ENCODE measurements around the gene ITGA6. TPM values are rescaled to one million over a fixed set of nuclear protein-coding genes. Genes with fewer than 3 reads are reported as not detected.

ITGA6 gene
- total RNA-seq, 1 donor from 2014 or later, result 70.4 TPM

DNA sequence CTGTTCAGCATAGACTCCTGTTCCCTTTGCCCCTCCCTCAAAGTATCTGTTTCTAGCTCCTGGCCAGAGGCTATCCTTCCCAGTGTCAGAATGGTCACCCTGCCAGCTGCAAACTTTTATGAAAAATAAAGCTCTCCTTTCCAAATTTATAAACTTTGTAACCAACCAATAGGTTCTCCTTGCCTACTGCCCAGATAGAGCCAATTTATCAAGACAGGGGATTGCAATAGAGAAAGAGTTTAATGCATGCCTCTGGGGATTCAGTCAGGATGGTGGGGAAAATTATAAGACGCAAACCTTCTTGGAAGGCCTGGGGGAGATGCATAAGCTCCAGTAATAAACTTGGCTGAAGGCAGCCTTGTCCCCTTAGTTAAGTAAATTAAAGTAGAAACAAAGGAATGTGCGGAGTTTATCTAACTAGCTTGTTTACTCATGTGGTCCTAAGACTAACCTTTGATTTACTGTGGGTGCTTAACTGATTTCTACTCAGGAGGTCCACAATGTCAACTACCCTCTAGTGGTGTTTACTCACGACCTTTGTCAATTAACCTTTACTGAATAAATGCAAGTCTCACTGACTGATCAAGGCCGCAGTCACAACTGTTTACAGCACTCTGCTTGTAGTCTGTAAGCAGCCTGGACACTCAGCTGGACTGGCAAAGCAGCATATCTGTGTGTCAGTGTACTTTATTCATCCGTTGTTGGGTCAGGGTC, 85.6 kb downstream of the ITGA6 start:
- H3K27me3 ChIP-seq (ENCODE audit: low read depth), result no peaks in the 10 kb centered on the region
- H3K4me1 ChIP-seq, result no peaks in the 10 kb centered on the region
- H3K36me3 ChIP-seq, result peaks cover 6% of the 10 kb centered on the region
- H3K4me3 ChIP-seq, result no peak overlapping the region
- no peak overlapping the region for H3K27ac ChIP-seq
- DNase-seq (no peak), ATAC-seq (no peak)
- peaks cover 19% of the 10 kb centered on the region for H3K9me3 ChIP-seq
- TF ChIP-seq, protein P1, sequence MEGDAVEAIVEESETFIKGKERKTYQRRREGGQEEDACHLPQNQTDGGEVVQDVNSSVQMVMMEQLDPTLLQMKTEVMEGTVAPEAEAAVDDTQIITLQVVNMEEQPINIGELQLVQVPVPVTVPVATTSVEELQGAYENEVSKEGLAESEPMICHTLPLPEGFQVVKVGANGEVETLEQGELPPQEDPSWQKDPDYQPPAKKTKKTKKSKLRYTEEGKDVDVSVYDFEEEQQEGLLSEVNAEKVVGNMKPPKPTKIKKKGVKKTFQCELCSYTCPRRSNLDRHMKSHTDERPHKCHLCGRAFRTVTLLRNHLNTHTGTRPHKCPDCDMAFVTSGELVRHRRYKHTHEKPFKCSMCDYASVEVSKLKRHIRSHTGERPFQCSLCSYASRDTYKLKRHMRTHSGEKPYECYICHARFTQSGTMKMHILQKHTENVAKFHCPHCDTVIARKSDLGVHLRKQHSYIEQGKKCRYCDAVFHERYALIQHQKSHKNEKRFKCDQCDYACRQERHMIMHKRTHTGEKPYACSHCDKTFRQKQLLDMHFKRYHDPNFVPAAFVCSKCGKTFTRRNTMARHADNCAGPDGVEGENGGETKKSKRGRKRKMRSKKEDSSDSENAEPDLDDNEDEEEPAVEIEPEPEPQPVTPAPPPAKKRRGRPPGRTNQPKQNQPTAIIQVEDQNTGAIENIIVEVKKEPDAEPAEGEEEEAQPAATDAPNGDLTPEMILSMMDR (IDR thresholded peaks at IDR 0.05), result no peak
- intact Hi-C loops (cut with DNase I), result no loop called here

DNA sequence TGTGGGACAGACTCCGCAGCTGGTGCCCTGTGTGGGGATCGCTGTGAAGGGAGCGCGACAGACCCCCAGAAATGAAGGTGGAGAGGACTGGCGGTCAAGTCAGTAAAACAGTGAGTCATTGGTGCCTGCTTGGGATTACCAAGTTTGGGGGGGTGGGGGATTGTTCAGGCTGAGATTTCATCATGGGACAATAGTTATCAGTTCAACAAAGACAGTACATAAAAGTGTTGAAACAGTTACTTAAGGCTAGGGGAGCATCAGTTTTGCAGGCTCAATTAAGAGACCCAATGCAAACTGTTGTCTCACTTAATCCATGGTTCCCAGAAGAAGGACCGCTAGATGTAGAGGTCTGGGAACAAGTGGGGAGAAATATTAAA, 86.1 kb downstream of the ITGA6 start:
- Histone ChIP-seq H3K36me3 (peaks cover under 1% of the 10 kb centered on the region), H3K27me3 (ENCODE audit: low read depth) (no peaks in the 10 kb centered on the region), H3K4me3 (no peak overlapping the region), H3K27ac (no peak overlapping the region), H3K4me1 (no peaks in the 10 kb centered on the region), H3K9me3 (peaks cover 19% of the 10 kb centered on the region)
- TF ChIP-seq, protein P1 (IDR thresholded peaks at IDR 0.05), result no peak
- no peak for DNase-seq
- no peak for ATAC-seq
- intact Hi-C loops (cut with DNase I), result no loop called here

DNA sequence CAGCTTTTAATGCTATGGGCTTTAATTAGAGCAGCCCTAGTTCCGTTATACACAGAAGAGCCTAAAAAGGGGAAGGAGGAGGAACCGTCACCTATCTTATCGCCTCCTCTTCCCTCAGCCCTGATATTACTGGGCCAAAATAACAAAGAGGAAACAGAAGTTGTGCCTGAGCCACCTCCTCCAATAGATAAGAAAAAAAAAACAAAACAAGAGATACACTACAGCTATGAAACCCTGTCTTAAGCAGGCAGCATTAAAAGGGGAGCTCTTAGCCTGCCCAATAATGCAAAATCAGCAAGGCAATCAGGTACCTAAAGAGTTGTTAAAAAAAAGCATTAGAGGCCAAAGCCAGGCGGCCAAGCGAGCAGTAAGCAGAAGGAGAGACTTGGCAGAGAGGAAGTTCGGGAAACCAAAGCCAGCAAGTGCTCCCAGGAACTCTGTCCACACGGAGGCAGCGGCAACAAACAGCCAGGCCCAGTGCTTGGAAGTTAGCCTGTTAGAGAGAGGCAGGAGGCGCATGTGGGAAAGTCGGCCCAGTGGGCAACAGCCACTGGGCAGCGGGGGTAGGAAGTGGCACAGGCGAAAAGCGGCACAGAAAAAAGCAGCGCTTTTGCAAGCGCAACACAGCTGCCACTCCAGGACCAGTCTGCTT, 86.7 kb downstream of the ITGA6 start:
- H3K27me3 ChIP-seq (ENCODE audit: low read depth), result no peaks in the 10 kb centered on the region
- no peaks in the 10 kb centered on the region for H3K36me3 ChIP-seq
- peak overlapping the region; percentile 17 for H3K4me3 ChIP-seq
- ATAC-seq, result peak in 1 of 2 donors; percentile 74
- no peaks in the 10 kb centered on the region for H3K4me1 ChIP-seq
- intact Hi-C loops (cut with DNase I), result no loop called here
- H3K9me3 ChIP-seq, result peaks cover 19% of the 10 kb centered on the region
- DNase-seq, result peak; percentile 43
- H3K27ac ChIP-seq, result peak overlapping the region; percentile 13
- TF ChIP-seq, protein P1 (IDR thresholded peaks at IDR 0.05), result no peak

DNA sequence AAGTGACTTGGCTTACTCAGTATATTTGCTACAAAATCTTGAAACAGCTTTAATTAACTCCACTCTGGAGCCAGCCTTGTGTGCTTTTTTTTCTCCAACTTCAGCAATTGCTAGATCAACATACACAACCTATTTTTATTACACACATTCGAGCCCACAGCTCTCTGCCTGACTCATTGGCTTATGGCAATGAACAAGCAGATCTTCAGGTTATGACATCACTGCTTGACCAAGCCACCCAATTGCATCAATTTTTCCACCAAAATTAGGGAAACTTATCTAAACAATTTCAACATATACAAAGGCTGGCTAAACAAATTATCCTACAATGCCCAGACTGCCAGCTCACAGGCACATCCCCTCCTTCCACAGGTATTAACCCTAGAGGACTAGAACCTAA, 88.9 kb downstream of the ITGA6 start:
- TF ChIP-seq, protein P1 (IDR thresholded peaks at IDR 0.05), result no peak
- H3K27me3 ChIP-seq (ENCODE audit: low read depth), result no peaks in the 10 kb centered on the region
- no peak for DNase-seq
- no peak for ATAC-seq
- no peak overlapping the region for H3K4me3 ChIP-seq
- peaks cover 18% of the 10 kb centered on the region for H3K9me3 ChIP-seq
- H3K4me1 ChIP-seq, result no peaks in the 10 kb centered on the region
- intact Hi-C loops (cut with DNase I), result no loop called here
- no peaks in the 10 kb centered on the region for H3K36me3 ChIP-seq
- H3K27ac ChIP-seq, result no peak overlapping the region

DNA sequence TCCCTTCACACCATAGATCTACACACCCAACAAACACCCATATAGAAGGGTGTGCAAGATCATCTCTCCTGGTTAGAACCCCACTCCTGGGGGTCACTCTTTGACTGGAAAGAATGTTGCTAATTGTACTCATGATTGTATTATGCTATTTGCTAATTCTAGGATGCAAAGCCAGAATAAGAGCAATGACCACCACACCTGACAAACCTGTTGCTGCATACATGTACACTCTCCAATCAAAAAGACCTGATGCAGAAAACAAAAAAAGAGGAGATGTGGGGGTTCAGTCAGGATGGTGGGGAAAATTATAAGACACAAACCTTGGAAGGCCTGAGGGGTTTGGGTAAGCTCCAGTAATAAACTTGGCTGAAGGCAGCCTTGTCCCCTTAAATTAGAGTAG, 91.6 kb downstream of the ITGA6 start:
- TF ChIP-seq, protein P1 (IDR thresholded peaks at IDR 0.05), result no peak

More for the DNA sequence above, 91.6 kb downstream of the ITGA6 start:
- no peaks in the 10 kb centered on the region for H3K36me3 ChIP-seq
- no peaks in the 10 kb centered on the region for H3K4me1 ChIP-seq
- intact Hi-C loops (cut with DNase I), result no loop called here
- no peaks in the 10 kb centered on the region for H3K27me3 ChIP-seq (ENCODE audit: low read depth)
- ATAC-seq (no peak), DNase-seq (no peak)
- no peak overlapping the region for H3K27ac ChIP-seq
- H3K4me3 ChIP-seq, result no peak overlapping the region
- H3K9me3 ChIP-seq, result no peaks in the 10 kb centered on the region
